Measurements from ENCODE around the gene MED9.

DNA sequence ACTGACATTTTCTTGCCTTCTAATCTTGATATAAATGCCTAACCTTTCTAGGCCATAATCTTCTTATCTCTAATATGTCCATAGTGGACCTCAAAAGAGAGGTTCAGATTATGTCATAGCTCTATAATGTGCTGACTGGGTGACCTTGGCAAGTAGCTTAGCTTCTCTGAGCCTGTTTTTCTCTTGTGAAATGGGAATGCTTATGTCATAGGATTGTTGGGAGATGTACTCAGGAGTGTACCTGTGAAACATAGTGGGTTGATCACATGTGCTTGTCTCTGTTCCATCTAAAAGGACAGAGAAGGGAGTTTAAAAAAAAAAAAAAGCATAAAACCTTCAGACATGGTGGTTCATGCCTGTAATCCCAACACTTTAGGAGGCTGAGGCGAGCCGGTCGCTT is 2.4 kb downstream of the MED9 start:
- TF ChIP-seq, protein P1, sequence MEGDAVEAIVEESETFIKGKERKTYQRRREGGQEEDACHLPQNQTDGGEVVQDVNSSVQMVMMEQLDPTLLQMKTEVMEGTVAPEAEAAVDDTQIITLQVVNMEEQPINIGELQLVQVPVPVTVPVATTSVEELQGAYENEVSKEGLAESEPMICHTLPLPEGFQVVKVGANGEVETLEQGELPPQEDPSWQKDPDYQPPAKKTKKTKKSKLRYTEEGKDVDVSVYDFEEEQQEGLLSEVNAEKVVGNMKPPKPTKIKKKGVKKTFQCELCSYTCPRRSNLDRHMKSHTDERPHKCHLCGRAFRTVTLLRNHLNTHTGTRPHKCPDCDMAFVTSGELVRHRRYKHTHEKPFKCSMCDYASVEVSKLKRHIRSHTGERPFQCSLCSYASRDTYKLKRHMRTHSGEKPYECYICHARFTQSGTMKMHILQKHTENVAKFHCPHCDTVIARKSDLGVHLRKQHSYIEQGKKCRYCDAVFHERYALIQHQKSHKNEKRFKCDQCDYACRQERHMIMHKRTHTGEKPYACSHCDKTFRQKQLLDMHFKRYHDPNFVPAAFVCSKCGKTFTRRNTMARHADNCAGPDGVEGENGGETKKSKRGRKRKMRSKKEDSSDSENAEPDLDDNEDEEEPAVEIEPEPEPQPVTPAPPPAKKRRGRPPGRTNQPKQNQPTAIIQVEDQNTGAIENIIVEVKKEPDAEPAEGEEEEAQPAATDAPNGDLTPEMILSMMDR (conservative IDR thresholded peaks at IDR 0.05; ENCODE audit: low read length): no peak
- no peak for TF ChIP-seq EZH2phosphoT487 (IDR thresholded peaks at IDR 0.05; ENCODE audit: borderline replicate concordance, low read depth, low read length)

Data from OCI-LY7 (cell line).